Measurements from ENCODE around the gene ZNF318.
A peak's percentile ranks its signal among the peaks of the same experiment; 100 is the strongest.
"Not testable (repeated sequence)": the region's sequence is repeated elsewhere in the genome, so short reads cannot be mapped to it uniquely, and the experiment has no call there.

The ZNF318 gene

GRCh38 chr6:43331891-43332290 lies 37.6 kb downstream of the ZNF318 start:
- DNase-seq: no peak

GRCh38 chr6:43331470-43331869 lies 38.0 kb downstream of the ZNF318 start:
- DNase-seq: no peak

DNA sequence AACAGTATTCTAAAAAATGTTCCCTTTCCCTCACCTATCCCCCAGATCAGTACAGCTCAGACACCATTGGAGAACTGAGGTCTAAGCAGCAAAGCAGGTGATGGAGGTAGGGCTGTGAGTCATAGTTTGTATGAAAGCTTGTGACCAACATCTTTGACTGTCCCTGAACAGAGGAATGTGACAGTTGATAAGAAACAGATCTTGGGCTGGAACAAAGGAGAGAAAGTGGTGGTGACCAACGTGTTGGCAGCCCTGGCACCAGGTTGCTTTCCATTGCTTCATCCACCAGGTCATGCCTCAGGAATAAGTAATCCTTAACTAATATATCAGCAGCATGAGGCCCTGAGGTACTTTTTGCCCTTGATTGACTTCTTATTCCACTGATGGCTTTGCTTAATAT lies 40.9 kb downstream of the ZNF318 start:
- DNase-seq: no peak

DNA sequence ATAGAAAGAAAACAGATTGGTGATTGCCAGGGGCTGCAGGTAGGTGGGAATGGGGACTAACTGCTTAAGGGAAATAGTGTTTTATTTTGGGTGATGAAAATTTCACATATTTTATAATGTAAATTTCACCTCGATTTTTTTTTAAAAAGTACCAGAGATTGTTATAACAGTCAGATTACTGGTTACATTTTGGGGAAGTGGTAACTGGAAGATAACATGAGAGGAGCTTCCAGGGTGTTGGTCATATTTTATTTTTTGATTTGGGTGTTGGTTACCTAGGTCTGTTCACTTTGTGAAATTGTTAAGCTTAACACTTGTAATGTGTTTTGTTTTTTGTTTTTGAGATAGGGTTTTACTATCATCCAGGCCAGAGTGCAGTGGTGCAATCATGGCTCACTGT lies 43.6 kb downstream of the ZNF318 start:
- no peak for DNase-seq

DNA sequence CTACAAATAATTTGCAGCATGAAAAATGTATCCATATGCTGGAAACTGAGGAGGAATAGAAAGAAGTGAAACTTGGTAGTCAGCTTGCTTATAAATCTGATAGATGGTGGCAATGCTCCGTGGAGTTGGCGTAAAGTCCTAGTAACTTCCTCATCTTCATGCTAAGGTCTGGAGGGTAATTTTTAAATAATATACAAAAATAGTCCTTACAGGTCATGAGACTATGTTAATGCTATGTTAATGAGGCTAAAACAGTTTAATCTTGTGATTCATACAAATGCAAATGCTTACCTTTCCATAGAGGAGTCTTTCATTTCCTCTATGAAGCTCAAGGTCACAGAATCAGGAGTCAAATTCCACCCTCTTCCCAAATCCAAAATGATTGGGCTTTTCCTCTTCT lies 51.4 kb downstream of the ZNF318 start:
- no peak for DNase-seq

DNA sequence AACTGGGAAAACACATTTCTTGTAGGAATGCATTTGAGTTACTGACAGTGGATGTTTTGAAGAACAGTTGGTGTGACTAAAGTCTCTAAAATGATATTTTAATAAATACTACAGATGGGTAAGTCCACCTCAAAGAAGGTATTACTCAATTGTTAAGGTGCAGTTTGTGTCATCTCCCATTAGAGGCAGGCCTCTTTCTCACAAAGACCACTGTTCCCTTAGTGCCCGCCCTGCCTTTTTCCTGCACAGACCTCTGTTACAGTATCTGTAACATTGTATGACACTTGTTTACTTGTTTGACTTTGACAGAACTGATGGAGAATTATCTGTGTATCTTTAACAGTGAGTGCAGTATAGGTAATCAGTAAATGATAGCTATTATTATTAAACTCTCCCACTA lies 55.6 kb downstream of the ZNF318 start:
- no peak for DNase-seq

DNA sequence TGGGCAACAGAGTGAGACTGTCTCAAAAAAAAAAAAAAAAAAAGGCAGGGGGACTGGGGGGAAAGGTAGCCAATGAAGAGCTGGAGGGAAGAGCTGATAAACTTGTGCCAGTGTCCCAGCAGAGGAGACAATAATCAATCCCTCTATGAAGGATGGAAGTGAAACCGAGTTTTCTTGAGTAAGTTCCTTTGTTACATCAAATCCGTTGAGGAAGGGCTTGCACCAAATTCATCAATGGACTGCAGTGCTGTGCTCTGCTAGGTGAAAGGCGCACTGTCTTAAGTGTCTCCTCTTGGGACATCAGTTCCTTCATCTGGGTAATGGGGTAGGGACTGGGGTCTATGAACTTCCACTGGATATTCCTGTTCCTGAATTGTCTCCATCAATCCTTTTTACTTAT lies 57.8 kb downstream of the ZNF318 start:
- no peak for DNase-seq

DNA sequence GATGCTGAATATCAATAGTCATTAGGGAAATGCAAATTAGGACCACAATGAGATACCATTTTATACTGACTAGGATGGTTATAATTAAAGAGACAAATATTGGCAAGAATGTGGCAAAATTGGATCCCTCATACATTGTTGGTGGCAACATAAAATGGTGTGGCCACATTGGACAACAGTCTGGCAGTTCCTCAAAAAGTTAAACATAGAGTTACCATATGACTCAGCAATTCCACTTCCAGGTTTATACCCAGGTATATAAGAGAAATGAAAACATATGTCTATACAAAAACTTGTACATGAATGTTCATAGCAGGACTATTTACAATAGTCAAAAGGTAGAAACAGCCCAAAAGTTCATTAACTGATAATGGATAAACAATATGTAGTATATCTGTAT lies 58.8 kb downstream of the ZNF318 start:
- DNase-seq: no peak

GRCh38 chr6:43310134-43310533 lies 59.3 kb downstream of the ZNF318 start:
- no peak for DNase-seq

DNA sequence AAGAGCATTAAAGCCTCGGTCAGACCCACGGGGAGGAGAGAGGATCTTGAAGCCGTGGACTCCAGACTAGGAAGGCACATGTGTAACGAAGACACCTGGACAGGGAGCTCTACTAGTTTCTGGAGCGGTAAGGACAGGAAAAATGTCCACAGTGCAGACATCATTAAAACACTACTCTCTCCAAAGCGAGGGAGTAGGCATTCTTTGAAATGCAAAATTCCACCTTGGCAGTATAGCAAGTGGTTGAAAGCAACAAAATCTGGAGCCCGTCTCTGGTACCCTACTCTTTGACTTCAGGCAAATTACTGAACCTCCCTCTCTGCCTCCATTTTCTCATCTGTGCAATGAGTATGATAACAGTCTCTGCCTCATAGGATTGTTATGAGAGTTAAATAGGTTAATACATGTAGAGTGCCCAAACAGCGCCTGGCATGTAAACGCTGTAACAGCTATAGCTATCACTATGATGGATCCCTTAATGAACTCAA lies 60.4 kb downstream of the ZNF318 start:
- DNase-seq: no peak

DNA sequence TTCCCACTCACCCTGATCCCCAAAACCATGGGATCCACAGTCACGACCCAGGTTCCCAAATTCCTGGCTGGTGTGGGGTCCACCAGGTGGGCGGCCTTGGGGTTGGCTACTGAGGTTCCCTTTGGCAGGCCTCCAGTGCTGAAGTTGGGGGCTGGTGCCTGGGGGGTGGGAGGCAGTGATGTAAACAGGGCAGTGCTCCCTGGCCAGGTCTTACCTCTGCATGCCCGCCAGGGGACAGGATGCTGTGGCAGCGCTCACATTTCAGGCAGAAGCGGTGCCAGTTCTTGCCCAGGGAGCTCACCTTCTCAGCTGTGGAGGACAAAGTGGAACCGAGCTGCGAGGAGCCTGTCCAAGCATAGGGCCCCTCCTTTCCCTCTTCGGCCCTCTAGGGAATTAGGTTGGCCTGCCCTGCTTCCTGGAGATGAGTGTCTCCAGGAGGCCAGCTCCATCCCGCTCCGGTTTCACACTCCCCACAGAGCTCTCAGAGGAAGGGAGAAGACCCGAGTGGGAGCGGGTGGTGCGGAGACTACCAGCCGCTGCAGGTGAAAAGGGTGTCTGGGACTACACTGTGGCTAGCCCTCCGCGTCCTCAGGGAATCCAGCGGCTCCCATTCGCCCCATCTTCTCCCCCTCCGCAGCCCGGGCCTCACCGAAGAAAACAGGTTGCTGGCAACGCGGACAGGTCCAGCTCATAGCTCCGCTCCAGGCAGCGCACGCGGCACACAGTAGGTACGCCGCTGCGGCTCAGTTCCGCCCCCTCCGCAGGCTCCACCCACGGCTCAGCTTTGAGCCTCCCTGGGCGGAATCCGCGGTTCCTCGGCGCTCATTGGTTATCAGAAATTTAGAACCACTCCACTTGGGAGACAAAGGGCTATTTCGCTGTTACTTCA lies 61.1 kb downstream of the ZNF318 start, which contains the start of gene CRIP3:
CRIP3 (minus strand) TSS at position 726 of the 889 bp plus-strand sequence; CDS start at position 692, 34 bp downstream.
- DNase-seq: peak; percentile 59

DNA sequence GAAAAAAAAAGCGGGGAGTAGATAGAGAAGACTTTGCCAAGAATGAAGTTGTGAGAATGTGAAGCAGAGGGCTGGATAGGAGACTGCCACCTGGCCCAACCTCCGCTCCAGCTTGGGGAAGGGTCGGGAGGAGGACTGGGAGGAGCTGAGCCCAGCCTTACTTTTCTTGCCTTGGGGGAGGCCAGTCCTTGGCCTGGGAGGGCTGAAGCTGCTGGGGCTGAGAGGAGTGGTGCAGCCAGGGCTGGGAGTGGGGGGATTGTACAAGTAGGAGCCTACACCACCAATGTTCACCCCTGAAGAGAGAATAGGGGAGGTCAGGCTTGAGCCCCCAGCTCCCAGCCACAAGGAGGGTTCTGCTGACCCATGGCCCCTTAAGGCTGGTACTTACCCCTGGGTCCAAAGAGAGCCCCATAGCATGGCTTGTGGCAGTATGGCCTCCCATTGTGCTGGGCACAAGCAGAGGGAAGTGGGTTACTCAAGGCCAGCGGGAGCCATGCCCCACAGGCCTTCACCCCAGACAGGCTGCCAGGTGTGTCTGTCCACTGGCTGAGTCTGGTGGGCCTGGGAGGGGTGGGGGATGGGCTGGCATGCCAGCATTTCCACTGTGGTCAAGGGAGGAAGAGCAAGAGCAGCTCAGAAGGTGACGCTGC lies 61.9 kb downstream of the ZNF318 start:
- no peak for DNase-seq

DNA sequence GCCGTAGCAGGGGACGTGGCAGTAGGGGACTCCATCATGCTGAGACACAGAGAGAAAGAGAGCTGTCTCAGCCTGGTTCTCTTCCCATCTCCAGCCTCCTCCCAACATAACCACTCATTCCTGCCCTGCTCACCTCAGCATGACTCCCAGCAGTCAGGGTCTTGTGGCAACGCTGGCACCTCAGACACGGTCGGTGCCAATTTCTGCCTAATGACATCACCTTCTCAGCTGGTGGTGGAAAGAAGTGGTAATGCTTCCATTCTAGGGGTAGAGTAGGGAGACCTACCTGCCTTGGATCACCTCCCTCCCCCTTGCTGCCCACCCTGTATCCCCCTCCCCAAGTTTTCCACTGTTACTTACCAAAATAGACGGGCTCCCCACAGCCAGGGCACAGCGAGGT lies 63.4 kb downstream of the ZNF318 start:
- DNase-seq: no peak

GRCh38 chr6:43304882-43305281 lies 64.6 kb downstream of the ZNF318 start:
- DNase-seq: no peak

DNA sequence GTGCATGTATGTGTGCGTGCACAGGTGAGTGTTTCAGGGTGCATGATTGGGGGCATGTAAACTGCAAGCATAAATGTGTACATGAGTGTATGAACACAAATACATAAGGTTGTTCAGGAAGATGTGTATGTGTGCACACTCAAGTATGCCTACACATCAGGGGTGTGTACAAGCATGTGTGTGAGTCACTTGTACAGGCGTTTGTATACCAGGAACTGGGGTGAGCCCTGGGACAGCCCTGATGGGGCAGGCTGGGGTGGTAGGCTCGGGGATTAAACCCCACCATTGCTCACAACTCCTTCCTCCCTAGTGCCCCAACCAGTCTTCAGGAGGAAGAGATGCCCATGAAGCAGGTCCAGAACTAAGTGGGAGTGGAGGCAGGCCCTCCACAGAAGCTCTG lies 65.1 kb downstream of the ZNF318 start:
- no peak for DNase-seq

DNA sequence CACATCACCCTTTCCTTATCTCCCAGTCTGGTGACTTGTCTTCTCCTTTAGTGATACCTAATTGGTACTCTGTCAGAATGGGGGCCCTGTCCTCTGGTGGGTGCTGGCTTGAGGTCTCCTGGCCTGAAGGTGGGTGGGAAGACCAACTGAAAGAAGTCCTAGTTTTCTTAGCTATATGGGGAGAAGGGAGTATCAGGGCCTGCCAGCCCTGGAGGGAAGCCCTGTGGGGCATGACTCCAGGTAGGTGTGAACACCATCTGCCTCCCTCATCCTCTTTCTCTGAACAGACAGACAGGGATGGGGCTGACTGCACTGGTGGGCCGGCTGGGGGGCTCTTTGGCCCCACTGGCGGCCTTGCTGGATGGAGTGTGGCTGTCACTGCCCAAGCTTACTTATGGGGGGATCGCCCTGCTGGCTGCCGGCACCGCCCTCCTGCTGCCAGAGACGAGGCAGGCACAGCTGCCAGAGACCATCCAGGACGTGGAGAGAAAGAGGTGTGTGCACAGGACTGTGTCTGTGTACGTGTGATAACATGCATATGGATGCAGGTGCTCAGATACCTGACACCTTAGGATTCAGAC lies 65.6 kb downstream of the ZNF318 start:
- DNase-seq: no peak

DNA sequence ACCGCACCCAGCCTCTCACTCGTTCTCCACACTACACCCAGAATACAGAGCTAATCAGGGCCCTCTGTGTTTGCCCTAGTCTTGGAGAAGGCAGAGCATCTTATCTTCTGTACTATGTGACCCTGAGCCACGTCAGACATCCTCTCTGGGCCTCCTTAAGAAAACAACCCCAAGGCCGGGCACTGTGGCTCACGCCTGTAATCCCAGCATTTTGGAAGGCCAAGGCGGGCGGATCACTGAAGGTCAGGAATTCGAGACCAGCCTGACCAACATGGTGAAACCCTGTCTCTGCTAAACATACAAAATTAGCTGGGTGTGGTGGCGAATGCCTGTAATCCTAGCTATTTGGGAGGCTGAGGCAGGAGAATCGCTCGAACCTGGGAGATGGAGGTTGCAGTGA lies 66.4 kb downstream of the ZNF318 start:
- not testable (repeated sequence) for DNase-seq

DNA sequence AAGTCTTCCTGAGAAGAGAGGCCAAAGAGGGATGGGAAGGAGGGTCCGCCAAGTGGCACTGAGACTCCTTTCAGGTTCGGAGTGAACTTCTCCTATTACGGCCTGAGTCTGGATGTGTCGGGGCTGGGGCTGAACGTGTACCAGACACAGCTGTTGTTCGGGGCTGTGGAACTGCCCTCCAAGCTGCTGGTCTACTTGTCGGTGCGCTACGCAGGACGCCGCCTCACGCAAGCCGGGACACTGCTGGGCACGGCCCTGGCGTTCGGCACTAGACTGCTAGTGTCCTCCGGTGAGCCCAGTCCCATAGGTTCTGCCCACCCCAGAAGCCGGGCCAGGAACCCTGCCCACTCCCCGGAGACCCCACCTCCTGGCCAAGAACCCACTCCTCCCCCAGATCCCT lies 67.3 kb downstream of the ZNF318 start:
- DNase-seq: no peak

DNA sequence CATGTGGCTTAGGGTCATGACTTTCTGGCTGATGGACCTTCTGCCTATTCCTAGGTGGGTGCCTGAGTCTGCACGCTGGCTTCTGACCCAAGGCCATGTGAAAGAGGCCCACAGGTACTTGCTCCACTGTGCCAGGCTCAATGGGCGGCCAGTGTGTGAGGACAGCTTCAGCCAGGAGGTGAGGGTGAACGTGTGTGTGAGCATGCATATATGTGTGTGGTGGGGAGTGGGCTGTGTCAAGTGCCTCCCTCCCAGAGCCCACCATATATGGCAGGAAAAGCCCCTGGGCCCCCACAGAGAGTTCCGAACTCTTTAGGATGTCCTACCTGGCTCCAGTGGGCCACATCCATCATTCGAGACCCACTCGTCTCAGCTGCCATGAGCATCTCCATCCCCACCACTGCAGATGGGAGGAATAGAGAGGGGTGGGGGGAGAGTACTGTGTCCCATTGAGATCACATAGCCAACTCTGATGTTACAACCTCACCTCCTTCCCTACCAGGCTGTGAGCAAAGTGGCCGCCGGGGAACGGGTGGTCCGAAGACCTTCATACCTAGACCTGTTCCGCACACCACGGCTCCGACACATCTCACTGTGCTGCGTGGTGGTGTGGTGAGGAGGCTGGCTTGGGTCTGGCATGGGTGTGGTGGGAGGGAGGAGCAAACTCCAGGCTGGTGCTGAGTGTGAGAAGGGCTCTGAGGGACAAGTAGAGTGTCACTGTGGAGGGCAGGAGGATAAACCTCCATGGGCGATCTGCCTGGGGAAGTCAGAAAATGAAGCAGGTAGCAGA lies 68.2 kb downstream of the ZNF318 start:
- DNase-seq: no peak

- no peak for DNase-seq
Measured at GRCh38 chr6:43299338-43300293, 69.8 kb downstream of the ZNF318 start.

DNA sequence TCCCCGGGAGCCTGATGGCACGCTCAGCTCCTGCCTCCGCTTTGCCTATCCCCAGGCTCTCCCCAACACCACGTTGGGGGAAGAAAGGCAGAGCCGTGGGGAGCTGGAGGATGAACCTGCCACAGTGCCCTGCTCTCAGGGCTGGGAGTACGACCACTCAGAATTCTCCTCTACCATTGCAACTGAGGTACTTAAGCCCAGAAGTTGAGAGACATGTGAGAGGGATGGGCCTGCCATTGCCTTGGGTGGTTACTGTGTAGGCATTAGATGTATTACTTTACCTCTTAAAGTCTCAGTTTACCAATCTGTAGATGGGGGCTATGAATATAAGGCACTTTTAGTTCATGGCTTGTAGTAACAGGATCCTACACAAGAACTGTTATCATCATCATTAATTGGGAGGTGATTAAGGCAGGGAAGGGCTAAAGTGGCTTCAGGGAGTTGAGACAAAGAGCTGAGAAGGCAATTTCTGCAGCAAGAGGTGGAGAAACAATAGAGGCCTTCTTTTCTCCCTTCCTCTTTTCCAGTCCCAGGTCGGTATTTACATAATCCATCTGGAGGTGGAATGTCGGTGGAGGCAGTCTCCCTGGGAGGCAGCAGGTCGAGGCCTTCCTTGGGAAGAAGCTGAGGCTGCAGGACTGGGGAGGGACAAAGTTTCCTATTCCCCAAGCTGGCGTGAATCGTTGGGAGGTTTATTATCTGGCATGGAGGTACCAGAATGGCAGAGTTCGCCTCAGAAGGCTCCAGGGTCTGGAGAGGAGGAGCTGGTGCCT lies 70.7 kb downstream of the ZNF318 start:
- DNase-seq: no peak
